22Rv1 (cell line): ENCODE measurements around the gene SPTBN1.

Source experiments
- ZFX ChIP-seq: fragments of 450-650 bp; IDR thresholded peaks from 2 replicates; pipeline ENCODE4 v1.6.1; 2017; ENCODE audit warnings: antibody characterized with exemption, borderline replicate concordance
- TF ChIP-seq, protein P1 (sequence below): fragments of 450-650 bp; IDR thresholded peaks from 2 replicates; pipeline ENCODE4 v1.5.1; 2017; ENCODE audit warnings: mild to moderate bottlenecking

GRCh38 chr2:54670485-54671009 lies 214.4 kb downstream of the SPTBN1 start:
- TF ChIP-seq, protein P1, sequence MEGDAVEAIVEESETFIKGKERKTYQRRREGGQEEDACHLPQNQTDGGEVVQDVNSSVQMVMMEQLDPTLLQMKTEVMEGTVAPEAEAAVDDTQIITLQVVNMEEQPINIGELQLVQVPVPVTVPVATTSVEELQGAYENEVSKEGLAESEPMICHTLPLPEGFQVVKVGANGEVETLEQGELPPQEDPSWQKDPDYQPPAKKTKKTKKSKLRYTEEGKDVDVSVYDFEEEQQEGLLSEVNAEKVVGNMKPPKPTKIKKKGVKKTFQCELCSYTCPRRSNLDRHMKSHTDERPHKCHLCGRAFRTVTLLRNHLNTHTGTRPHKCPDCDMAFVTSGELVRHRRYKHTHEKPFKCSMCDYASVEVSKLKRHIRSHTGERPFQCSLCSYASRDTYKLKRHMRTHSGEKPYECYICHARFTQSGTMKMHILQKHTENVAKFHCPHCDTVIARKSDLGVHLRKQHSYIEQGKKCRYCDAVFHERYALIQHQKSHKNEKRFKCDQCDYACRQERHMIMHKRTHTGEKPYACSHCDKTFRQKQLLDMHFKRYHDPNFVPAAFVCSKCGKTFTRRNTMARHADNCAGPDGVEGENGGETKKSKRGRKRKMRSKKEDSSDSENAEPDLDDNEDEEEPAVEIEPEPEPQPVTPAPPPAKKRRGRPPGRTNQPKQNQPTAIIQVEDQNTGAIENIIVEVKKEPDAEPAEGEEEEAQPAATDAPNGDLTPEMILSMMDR = no peak
- no peak for TF ChIP-seq ZFX
